ENCODE data around the gene EFNB2.

GRCh38 chr13:106518512-106518911, 16.9 kb downstream of the EFNB2 start:
- no peak for TF ChIP-seq CTCF (CRISPR knock-in tag; IDR thresholded peaks at IDR 0.05)
- TF ChIP-seq, protein P1, sequence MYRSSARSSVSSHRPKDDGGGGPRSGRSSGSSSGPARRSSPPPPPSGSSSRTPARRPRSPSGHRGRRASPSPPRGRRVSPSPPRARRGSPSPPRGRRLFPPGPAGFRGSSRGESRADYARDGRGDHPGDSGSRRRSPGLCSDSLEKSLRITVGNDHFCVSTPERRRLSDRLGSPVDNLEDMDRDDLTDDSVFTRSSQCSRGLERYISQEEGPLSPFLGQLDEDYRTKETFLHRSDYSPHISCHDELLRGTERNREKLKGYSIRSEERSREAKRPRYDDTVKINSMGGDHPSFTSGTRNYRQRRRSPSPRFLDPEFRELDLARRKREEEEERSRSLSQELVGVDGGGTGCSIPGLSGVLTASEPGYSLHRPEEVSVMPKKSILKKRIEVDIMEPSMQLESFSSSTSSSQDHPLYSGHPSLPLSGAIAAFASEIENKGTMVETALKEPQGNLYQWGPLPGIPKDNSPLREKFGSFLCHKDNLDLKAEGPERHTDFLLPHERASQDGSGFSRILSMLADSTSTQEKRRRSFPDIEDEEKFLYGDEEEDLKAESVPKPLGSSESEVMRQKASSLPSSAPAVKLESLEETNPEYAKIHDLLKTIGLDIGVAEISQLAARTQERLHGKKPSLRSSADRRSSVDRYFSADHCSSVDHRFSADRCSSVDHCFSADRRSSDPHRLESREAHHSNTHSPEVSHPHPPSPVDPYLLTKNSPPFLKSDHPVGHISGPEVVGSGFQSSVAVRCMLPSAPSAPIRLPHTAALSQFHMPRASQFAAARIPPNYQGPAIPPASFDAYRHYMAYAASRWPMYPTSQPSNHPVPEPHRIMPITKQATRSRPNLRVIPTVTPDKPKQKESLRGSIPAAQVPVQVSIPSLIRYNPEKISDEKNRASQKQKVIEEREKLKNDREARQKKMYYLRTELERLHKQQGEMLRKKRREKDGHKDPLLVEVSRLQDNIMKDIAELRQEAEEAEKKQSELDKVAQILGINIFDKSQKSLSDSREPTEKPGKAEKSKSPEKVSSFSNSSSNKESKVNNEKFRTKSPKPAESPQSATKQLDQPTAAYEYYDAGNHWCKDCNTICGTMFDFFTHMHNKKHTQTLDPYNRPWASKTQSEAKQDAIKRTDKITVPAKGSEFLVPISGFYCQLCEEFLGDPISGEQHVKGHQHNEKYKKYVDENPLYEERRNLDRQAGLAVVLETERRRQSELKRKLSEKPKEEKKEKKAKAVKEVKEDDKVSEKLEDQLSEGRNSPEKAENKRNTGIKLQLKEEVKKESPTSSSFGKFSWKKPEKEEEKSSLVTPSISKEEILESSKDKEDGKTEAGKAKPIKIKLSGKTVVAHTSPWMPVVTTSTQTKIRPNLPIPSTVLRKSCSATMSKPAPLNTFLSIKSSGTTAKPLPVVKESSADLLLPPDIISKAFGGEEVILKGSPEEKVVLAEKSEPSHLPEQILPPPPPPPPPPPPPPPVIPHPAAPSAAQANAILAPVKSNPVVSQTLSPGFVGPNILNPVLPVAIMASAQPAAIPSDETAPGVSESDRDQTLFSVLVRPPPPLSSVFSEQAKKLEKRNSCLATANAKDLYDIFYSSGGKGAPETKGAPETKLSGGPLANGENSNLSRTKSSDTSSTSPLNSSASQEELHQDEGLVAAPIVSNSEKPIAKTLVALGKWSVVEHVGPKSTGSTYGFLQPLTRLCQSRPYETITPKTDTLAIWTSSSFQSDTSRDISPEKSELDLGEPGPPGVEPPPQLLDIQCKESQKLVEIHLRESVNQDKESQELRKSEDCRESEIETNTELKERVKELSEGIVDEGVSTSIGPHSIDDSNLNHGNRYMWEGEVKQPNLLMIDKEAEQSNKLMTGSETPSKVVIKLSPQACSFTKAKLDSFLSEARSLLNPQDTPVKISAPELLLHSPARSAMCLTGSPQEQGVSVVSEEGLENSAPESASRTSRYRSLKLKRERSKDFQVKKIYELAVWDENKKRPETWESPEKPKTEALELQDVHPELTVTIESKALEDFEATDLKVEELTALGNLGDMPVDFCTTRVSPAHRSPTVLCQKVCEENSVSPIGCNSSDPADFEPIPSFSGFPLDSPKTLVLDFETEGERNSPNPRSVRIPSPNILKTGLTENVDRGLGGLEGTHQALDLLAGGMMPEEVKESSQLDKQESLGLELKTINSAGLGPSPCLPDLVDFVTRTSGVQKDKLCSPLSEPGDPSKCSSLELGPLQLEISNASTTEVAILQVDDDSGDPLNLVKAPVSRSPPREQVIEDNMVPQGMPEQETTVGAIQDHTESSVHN (CRISPR knock-in tag; IDR thresholded peaks at IDR 0.05), result no peak
- TF ChIP-seq SETDB1 (CRISPR knock-in tag; IDR thresholded peaks at IDR 0.05; ENCODE audit: borderline replicate concordance), result no peak
- no peak for TF ChIP-seq ZNF24 (IDR thresholded peaks at IDR 0.05)
- no peak for TF ChIP-seq NR2F6 (IDR thresholded peaks at IDR 0.05)
- no peak for TF ChIP-seq NR2F6 (CRISPR knock-in tag; IDR thresholded peaks at IDR 0.05)
- TF ChIP-seq ZSCAN29 (CRISPR knock-in tag; conservative IDR thresholded peaks at IDR 0.05), result no peak
- no peak for TF ChIP-seq EP300 (IDR thresholded peaks at IDR 0.05; ENCODE audit: low read depth in 2 of 2, low read length in 2 of 2)
- no peak for TF ChIP-seq EP300 (CRISPR knock-in tag; IDR thresholded peaks at IDR 0.05; ENCODE audit: borderline replicate concordance)
- TF ChIP-seq SIN3A (IDR thresholded peaks at IDR 0.05; ENCODE audit: borderline replicate concordance, low read depth, low read length), result no peak
- TF ChIP-seq ZNF800 (CRISPR knock-in tag; IDR thresholded peaks at IDR 0.05), result no peak
